Upper lobe of left lung (tissue), 6 donors: Measurements from ENCODE around the gene SLC5A11. TPM values are rescaled to one million over a fixed set of nuclear protein-coding genes. Genes with fewer than 3 reads are reported as not detected.

Source experiments
- ATAC-seq, 2 donors: fragments of 200-7000 bp; cut with Tn5 transposase; one replicate each; pipeline ENCODE4 v1.9.1; 2022; ENCODE audit warnings: mild to moderate bottlenecking in 2 of 2, moderate library complexity in 2 of 2; ENCODE audit not compliant: low FRiP score in 2 of 2
- DNase-seq, 2 donors: peaks; one replicate each; pipeline ENCODE4 v3.0.0-alpha.2; 2019 to 2020
- H3K27ac ChIP-seq, 4 donors: fragments of 200-600 bp; sonication (generic); one replicate each; pipeline ENCODE4 v1.5.1; 2016 to 2019
- H3K27me3 ChIP-seq, 4 donors: fragments of 200-600 bp; sonication (generic); one replicate each; pipeline ENCODE4 v1.5.1; 2017 to 2019
- H3K36me3 ChIP-seq, 4 donors: fragments of 200-600 bp; sonication (generic); one replicate each; pipeline ENCODE4 v1.5.1; 2016 to 2019
- H3K4me1 ChIP-seq, 4 donors: fragments of 200-600 bp; sonication (generic); one replicate each; pipeline ENCODE4 v1.5.1; 2018 to 2019
- H3K4me3 ChIP-seq, 4 donors: fragments of 200-600 bp; sonication (generic); one replicate each; pipeline ENCODE4 v1.5.1; 2017 to 2019; ENCODE audit warnings: mild to moderate bottlenecking in 2 of 4, moderate library complexity in 1 of 4
- H3K9me3 ChIP-seq, 4 donors: fragments of 200-600 bp; sonication (generic); one replicate each; pipeline ENCODE4 v1.5.1; 2018 to 2019
- CTCF ChIP-seq, 6 experiments: fragments of 450-650 bp in 4 of 6; fragments of 200-600 bp in 2 of 6; sonication (generic) in 2 of 6; IDR thresholded peaks; one replicate each; pipeline ENCODE4 v1.5.1; 2016 to 2019; ENCODE audit warnings: antibody characterized with exemption in 6 of 6
- EP300 ChIP-seq, 4 donors: sonication (generic); formaldehyde crosslinking; IDR thresholded peaks; one replicate each; pipeline ENCODE4 v1.5.1; 2017; ENCODE audit warnings: antibody characterized with exemption in 4 of 4, control low read depth in 2 of 4
- POLR2A ChIP-seq, 4 donors: fragments of 450-650 bp; IDR thresholded peaks; one replicate each; pipeline ENCODE4 v1.5.1; 2016 to 2017; ENCODE audit warnings: antibody characterized with exemption in 4 of 4, mild to moderate bottlenecking in 2 of 4
- POLR2AphosphoS5 ChIP-seq, 2 donors: sonication (generic); formaldehyde crosslinking; IDR thresholded peaks; one replicate each; pipeline ENCODE4 v1.5.1; 2017; ENCODE audit warnings: antibody characterized with exemption in 2 of 2
- WGBS, 2 donors: methylation state at CpG; one replicate each; pipeline ENCODE4 v1.1.5; 2017 to 2018; 5-methylcytosine and 5-hydroxymethylcytosine counted together
- total RNA-seq, 6 donors: library from RNA; depleted of rRNA in 4 of 6; stranded (reverse); fragments of >200 nt in 4 of 6; gene quantifications; one replicate each; pipeline versions ENCODE4 v1.1.0 to v1.2.1, GENCODE V29; 2016 to 2021
- donor health status: DM: no; HTN: no; CAD: no; lungs with moderate emphysema.
- donor health status: DM: no; HTN: yes; CAD: no; lungs with severe emphysema.

The SLC5A11 gene
- total RNA-seq, 6 donors from 2014 or later, result 0.15 to 0.86 (median 0.30) TPM; not detected in 3

- 89 to 91% methylated on average over 6 of the region's 6 CpGs for WGBS, 2 donors
- Histone ChIP-seq H3K36me3 (peaks cover 21 to 99% (median 78%) of the 10 kb centered on the region in 4 donors), H3K9me3 (no peaks in the 10 kb centered on the region), H3K4me1 (no peaks in the 10 kb centered on the region), H3K4me3 (no peak overlapping the region), H3K27me3 (no peaks in the 10 kb centered on the region), H3K27ac (no peak overlapping the region)
- TF ChIP-seq CTCF (IDR thresholded peaks at IDR 0.05) (no peak), POLR2AphosphoS5 (IDR thresholded peaks at IDR 0.05) (no peak), POLR2A (IDR thresholded peaks at IDR 0.05) (no peak), EP300 (IDR thresholded peaks at IDR 0.05) (no peak)
- ATAC-seq, result no peak
- no peak for DNase-seq
These were observed 107.5 kb downstream of the SLC5A11 start for GRCh38 chr16:24953306-24953705.

GRCh38 chr16:24953721-24954120 lies 108.0 kb downstream of the SLC5A11 start:
- 93 to 94% methylated on average over 5 of the region's 5 CpGs for WGBS, 2 donors
- H3K36me3 ChIP-seq, result peaks cover 23 to 99% (median 78%) of the 10 kb centered on the region in 4 donors
- TF ChIP-seq POLR2A (IDR thresholded peaks at IDR 0.05), result no peak
- TF ChIP-seq POLR2AphosphoS5 (IDR thresholded peaks at IDR 0.05), result no peak
- no peak for TF ChIP-seq CTCF (IDR thresholded peaks at IDR 0.05)
- no peak for TF ChIP-seq EP300 (IDR thresholded peaks at IDR 0.05)
- no peaks in the 10 kb centered on the region for H3K27me3 ChIP-seq
- no peak overlapping the region for H3K27ac ChIP-seq
- DNase-seq (no peak), ATAC-seq (no peak)
- no peaks in the 10 kb centered on the region for H3K4me1 ChIP-seq
- no peak overlapping the region for H3K4me3 ChIP-seq
- H3K9me3 ChIP-seq, result no peaks in the 10 kb centered on the region

- Histone ChIP-seq H3K36me3 (peaks cover 26 to 99% (median 79%) of the 10 kb centered on the region in 4 donors), H3K27ac (no peak overlapping the region), H3K4me1 (no peaks in the 10 kb centered on the region), H3K27me3 (no peaks in the 10 kb centered on the region), H3K4me3 (no peak overlapping the region), H3K9me3 (no peaks in the 10 kb centered on the region)
- no peak for DNase-seq
- WGBS, 2 donors, result 88 to 91% methylated on average over 4 of the region's 4 CpGs
- no peak for ATAC-seq
- TF ChIP-seq POLR2A (IDR thresholded peaks at IDR 0.05), result no peak
- no peak for TF ChIP-seq EP300 (IDR thresholded peaks at IDR 0.05)
- no peak for TF ChIP-seq POLR2AphosphoS5 (IDR thresholded peaks at IDR 0.05)
- no peak for TF ChIP-seq CTCF (IDR thresholded peaks at IDR 0.05)
These were observed 108.4 kb downstream of the SLC5A11 start for GRCh38 chr16:24954137-24954536.

- 78 to 83% methylated on average over 11 of the region's 11 CpGs for WGBS, 2 donors
- TF ChIP-seq POLR2A (IDR thresholded peaks at IDR 0.05), result no peak
- Histone ChIP-seq H3K36me3 (peaks cover 28 to 100% (median 73%) of the 10 kb centered on the region in 4 donors), H3K4me3 (no peak overlapping the region), H3K9me3 (no peaks in the 10 kb centered on the region), H3K4me1 (no peaks in the 10 kb centered on the region), H3K27ac (no peak overlapping the region), H3K27me3 (no peaks in the 10 kb centered on the region)
- DNase-seq, result no peak
- ATAC-seq, result peak in 1 of 2 donors; percentile 17
These were observed 110.4 kb downstream of the SLC5A11 start for GRCh38 chr16:24955975-24956731.

GRCh38 chr16:24957887-24958286 lies 112.1 kb downstream of the SLC5A11 start:
- Histone ChIP-seq H3K4me3 (no peak overlapping the region), H3K27ac (no peak overlapping the region), H3K27me3 (no peaks in the 10 kb centered on the region), H3K9me3 (no peaks in the 10 kb centered on the region), H3K36me3 (peaks cover 23 to 99% (median 63%) of the 10 kb centered on the region in 4 donors), H3K4me1 (no peaks in the 10 kb centered on the region)
- DNase-seq (no peak), ATAC-seq (no peak)
- WGBS, 2 donors, result 73 to 77% methylated on average over 6 of the region's 6 CpGs
- TF ChIP-seq POLR2AphosphoS5 (IDR thresholded peaks at IDR 0.05) (no peak), EP300 (IDR thresholded peaks at IDR 0.05) (no peak), POLR2A (IDR thresholded peaks at IDR 0.05) (no peak), CTCF (IDR thresholded peaks at IDR 0.05) (no peak)

Other genes starting within 250 kb of the SLC5A11 start
- gene TNRC6A, start 116.3 kb upstream of the SLC5A11 start, total RNA-seq, result 100 to 1,000 TPM in 1 of 6 donors, 10 to 100 TPM in 5; 35.2 to 152 (median 65.3) TPM
- gene ARHGAP17, start 169.4 kb downstream of the SLC5A11 start, total RNA-seq, result 10 to 100 TPM; 45.1 to 86.6 (median 54.6) TPM